Stimulated activated CD4-positive, alpha-beta T cell treated with anti-CD3 and anti-CD28 coated beads, TNF-alpha, amount 100 ng/mL, for 24 hours (primary cell): ENCODE results near the gene CREM.

ENCODE experiments used
- DNase-seq, 3 experiments: peaks; one replicate each; pipeline ENCODE4 v3.0.0-alpha.2; 2020; ENCODE audit warnings: low read depth in 3 of 3

The CREM gene

DNA sequence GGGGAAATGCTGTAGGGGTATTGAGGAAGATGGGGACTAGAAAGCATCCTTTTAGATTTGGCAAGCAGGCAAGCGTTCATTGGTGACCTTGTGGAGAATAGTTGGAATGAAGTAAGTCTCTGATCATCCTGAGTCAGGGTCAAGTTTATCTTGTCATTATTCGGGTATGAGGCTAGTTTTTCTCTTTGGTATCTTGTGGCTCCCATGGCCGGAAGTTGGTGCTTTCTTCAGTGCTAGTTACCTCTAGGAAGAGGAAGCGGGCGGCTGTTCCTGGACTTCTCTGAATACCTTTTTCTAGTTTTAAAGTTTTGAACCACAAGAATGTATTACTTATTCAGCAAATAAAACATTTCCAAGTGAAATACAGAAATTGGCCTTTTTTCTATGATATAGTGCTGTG, 9.2 kb downstream of the CREM start:
- DNase-seq = no peak

DNA sequence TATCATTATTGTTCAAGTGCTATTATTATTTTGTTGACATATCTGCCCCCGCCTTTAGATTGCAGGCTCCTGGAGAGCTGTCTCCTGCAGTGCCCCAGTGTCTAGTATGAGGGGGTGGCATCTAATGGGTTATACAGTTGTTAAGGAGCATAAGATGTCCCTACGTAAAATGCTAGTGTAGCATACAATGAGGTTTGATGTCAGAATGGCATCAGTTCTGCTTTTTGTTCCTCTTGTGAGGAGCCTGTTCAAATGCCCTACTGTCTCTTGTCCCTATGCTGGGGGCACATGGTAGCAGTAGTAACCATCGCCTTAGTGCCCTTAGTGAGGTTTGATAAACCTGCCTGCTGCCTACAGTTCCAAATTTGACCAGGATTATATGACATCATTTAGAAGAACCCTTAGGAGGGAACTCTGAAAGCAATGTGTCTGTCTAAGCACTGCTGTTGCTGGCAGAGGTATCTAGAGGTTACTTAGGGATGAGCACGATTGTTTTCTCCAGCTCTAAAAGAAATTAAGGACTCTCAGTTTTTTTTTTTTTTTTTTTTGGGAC, 9.7 kb downstream of the CREM start:
- no peak for DNase-seq

DNA sequence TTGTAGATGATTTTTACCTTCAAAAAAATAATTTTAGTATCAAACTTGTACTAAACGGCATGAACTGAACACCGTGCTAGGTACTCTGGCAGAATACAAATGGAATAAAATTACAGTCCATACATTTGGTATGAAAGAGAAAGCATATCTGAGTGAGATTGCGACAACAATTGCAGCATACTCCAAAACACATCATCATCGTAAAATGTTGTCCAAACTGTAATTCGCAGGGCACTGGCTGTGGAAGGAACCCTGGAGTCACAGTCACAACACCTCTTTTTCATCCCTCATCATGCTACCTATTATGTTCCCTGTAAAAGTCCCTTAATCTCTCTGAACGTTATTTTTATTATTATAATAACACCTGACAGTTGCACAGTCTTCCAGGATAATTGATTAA, 13.5 kb downstream of the CREM start:
- DNase-seq = no peak

DNA sequence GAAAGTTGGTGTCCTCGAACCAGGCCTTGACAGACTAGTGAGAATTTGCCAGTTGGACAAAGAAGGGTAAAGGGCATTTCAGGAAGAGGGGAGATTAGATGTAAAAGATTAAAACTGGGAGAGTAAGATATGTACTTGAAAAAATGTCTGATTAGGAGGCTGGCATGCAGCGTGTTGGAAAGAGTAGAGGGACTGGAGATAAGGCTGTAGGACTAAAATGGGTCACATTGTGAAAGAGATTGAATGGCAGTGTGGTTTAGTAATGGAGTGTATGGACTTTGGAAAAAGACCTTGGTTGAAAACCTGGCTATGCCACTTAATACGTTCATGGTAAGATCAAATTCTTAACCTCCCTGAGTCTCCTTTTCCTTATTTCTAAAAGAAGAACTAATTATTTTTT, 14.1 kb downstream of the CREM start:
- DNase-seq = no peak

DNA sequence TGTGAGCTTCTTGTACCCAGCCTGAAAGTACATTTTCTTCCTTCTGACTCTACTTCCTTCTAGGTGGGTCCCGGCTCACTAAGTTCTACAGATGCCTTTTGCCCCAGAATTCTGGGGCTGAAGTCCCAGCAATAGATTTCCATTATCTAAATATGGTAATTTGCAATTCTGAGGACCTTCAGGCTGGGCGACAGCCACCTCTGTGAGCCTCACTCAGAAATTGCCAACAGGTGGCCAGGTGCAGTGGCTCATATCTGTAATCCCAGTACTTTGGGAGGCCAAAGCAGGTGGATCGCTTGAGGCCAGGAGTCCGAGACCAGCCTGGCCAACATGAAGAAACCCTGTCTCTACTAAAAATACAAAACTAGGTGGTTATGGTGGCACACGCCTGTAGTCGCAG, 23.7 kb downstream of the CREM start:
- DNase-seq = no peak

DNA sequence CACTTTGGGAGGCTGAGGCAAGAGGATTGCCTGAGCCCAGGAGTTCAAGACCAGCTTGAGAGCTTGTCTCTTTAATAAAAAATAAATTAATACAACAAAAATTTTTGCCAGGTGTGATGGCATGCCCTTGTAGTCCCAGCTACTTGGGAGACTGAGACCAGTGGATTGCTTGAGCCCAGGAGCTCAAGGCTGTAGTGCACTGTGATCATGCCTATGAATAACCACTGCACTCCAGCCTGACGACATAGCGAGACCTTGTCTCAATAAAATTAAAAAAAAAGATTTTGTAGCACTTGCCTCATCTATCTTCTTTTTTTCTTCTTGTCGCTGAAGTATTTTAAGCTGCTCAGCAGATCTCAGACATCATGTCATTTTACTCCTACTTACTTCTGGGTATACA, 26.3 kb downstream of the CREM start:
- no peak for DNase-seq

DNA sequence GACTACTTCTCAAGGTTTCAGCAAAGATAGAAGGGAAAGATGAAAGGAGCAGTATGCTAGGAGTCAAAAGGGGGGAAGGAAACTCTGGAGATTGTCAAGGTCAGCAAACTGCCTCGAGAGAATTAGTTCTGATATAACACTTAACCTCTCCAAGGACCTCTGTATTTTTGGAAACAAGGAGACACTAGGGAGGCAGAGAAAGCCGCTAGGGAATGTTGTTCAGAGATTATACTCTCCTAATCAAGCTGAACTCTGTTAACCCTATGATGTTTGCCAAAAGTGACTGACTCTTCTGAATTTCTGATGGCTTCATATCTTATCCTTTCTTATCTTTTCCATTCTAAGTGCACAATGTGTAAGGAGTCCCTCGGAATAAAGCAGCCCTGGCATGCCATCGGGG, 27.1 kb downstream of the CREM start:
- no peak for DNase-seq

DNA sequence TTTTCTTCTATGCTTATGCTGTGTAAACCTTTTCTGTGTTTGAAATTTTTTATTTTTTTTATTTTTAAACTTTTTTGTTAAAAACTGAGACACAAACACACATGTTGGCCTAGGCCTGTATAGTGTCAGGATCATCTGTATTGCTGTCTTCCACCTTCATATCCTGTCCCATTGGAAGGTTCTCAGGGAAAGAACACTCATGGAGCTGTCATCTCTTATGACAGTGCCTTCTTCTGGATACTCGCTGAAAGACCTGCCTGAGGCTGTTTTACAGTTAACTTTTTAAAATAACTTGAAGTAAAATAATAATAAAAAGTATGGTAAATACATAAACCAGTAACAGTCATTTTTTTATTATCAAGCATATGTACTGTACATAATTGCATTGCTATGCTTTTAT, 34.1 kb downstream of the CREM start:
- no peak for DNase-seq

DNA sequence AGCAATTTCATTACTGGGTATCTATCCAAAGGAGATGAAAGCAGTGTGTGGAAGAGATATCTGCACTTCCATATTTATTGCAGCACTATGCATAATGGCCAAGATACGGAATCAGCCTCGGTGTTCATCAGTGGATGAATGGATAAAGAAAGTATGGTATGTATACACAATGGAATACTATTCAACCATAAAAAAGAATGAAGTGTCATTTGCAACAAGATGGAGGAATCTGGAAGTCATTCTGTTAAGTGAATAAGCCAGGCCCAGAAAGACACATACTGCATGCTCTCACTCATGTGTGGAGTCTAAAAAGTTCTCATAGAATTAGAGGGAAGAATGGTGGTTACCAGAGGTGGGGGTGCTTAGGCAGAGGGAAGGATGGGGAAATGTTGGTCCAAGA, 35.3 kb downstream of the CREM start:
- no peak for DNase-seq

DNA sequence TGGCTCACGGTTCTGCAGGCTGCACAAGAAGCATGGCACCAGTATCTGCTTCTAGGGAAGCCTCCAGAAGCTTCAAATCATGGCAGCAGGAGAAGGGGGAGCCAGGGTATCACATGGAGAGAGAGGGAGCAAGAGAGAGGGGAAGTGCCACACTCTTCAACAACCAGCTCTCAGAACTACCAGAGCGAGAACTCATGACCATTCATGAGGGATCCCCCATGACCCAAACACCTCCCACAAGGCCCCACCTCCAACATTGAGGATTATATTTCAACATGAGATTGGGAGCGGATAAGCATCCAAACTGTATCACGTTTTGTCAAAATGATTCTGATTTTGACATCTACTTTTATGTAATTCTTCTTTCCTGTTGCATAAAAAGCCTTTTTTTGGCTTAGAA, 38.5 kb downstream of the CREM start:
- DNase-seq = no peak

DNA sequence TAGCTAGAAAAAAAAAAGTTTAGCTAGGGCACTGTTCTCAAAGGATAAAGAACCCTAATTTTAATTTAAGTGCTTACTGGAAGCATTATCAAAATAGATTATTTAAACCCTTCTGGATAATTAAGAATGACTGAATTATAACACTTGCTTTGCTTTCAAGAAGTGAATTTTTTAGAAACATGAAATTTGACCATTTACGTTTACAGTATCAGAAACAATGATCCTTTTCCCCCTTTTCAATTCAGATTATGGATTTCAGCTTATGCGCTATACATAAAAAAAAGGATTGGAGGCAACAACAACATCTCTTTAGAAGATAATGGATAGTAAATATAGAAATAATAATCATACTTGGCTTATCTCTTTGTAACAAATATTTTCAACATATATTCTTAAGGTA, 39.2 kb downstream of the CREM start:
- DNase-seq = no peak

DNA sequence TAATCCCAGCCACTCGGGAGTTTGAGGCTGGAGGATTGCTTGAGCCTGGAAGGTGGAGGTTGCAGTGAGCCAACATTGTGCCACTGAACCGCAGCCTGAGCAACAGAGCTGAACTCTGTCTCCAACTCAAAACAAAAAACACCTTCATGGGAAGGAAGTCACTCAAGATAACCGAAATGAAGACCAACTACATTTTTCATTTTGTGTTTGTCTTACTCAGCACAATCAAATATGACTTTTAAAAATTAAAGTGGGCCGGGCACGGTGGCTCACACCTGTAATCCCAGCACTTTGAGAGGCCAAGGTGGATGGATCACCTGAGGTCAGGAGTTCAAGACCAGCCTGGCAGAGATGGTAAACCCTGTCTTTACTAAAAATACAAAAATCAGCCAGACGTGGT, 40.0 kb downstream of the CREM start:
- DNase-seq = no peak

DNA sequence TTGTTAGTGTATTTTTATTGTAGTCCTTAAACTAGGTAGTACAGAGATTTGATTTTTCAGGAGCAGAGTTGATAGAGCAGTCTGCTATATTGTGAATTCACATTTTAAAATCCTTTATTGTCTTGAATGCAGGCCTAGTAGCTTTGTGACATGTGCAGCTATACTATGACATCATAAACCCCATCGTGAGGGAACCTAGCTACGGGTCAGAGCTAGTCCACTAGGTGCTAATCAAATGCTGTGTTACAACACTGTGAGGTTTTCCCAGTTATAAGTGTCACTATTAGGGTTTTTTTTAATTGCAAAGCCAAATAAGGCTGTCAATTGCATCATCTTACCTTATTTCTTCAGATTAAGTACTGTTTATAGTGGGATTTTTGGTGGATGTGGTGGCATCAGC, 40.7 kb downstream of the CREM start:
- DNase-seq = no peak

DNA sequence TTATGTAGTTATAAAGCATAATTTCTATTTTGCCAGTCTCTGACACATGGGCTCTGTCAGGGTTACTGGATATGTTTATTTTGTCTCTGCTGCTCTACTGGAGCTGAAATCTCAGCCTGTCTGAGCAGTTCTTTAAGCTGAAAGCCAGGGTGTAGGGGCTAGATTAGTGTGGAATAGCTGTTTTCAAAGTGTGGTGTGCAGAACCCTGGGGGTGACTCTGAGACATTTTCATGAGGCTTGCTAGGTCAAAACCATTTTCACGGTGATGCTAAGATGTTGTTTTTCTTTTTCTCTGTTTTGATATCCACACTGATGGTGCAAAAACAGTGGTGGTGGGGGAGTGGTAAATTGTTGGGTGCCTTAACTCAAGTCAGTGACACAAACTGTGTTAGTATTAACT, 45.5 kb downstream of the CREM start:
- DNase-seq = no peak

DNA sequence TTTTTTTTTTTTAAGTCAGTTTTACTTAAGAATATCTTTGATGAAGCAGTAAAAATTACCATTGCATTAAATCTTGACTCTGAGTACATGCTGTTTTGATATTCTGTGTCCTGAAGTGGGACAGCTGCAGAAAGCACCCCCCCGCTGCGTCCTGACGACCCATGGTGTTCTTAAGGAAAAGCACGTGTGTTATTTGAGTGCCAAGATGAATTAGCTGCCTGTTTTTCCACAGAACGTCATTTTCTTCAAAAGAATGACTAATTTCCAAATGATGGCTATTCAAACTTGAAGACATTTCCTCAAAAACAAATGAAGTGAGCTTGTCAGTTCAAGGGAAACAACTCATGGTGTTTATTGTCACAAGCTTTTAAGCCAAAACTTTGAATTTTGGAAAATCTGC, 45.9 kb downstream of the CREM start:
- DNase-seq = no peak

DNA sequence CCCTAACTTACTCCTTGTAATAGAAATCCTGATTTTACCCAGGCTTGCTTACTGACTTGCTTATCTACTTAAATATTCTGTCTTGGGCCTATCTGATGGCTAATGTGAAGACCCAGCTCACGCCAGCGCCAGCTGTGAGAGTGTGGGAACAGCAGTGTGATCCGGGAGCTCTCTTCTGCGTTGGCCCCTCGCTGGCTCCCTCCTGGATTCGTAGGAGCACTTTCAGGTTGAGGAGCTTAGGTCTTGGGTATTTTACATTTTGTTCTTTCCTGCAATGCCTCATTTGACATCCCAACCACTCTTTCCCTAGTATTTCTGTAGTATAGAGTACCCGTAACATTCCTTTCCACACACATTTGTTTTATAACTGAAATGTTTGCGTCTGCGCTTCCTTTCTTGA, 51.7 kb downstream of the CREM start:
- no peak for DNase-seq

DNA sequence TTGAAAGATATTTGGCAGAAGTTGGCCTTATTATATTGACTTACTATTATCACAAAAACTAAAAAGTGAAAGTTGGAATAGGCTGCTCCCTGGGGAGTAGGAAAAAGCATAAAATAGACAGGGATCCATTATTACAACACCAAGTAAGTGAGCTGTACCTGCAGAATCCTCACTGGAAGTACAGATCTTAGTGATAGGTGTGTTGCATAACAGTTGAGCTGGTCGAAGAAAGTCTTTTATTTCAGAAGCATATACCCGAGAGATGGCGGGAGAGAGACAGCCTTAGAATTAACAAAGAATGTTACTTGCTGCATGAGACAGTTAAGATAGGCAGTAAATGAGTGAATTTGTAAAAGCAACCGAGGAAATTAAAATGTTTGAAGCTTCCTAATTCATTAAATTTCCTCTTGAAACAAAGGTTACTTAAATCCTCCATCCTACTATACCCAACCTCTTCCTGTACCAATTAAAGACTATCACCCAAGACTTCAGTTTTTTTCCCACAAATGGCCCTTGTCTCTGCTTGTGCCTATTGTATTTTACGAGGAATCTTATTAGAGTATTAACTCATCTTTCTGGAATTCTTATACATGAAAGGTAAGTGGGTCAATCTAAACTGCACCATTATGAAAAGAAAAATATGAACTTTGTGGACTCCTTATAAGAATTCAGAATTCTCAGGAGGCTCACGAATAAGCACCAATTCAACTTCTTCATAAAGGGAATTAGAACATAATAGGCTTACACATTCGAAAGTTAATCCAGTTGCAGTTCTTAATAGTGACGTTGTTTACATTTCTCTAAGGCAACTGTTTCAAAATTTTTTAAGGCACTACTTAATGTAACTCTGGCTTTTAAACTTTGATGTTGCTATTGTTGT, 56.2 kb downstream of the CREM start:
- DNase-seq = no peak

DNA sequence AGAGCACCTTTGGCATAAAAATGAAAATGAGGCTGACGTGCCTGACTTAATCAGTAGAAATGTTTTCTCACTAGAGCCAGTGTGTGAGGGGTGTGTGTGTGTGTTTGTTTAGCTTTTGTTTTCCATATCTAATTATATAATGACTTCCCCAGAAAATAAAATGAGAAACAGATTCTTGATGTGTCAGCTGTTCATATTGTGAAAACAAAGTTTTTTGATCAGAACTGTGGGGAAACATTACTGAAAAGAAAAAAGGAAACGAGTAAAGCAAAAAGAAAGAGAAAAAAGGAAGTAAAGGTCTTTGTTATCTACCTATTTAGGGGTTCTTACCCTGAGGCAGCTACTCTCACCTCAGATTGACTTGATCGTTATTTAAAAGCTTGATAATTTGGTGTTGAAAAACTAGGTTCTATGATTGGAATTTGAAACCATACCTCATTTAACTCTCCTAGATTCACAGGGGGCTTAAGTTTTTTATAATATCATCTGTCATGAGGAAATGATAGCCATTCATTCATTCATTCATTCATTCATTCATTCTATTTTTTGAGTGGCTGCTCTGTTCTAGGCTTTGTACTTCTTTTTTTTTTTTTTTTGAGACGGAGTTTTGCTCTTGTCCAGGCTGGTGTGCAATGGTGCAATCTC, 58.0 kb downstream of the CREM start:
- DNase-seq = no peak

DNA sequence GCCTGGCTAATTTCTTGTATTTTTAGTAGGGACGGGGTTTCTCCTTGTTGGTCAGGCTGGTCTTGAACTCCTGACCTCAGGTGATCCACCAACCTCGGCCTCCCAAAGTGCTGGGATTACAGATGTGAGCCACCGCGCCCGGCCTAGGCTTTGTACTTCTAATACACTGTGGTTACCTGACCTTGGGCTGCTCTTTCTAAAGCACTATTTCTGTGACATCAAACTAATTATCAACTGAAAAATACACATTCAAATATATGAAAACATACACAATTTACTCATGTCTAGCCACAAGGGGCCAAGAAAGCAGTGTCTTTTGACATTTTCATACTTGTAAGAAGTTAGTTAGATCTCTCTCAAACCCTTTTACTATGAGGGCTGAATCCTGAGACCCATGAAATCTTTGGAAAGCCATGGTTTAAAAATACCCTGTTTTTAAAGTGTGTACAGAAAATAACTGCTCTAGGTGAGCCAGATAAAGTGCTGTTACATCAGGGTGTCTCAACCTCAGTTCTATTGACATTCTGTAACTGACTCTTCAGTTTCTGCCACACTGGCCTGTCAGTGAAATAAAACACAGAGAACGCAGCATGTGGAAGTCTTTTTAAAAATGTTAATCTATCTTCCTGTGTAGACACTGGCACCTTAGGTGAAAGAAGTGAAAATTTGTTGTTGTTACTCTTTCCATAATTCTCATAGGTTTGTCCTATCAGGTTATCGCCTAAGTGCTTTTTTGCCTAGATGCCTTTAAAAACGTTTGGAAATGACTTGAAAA, 58.8 kb downstream of the CREM start:
- DNase-seq = no peak

DNA sequence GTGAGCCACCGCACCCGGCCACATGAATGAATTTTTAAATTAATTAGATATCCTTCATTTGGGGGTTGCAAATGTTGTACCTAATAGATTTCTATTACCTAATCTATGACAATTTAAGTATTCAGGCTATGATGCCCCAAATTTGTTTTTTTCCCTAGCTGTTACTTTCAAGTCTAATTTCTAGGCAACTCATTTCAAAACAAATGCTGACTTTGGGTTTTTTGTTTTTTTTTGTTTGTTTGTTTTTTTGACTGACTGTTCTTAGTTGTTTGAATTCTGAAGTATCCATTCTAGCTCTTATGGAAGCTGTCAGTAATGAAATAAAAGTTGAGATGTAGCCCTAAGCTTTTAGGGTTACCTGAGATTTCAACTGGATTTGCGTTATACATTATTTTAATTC, 62.3 kb downstream of the CREM start:
- no peak for DNase-seq

DNA sequence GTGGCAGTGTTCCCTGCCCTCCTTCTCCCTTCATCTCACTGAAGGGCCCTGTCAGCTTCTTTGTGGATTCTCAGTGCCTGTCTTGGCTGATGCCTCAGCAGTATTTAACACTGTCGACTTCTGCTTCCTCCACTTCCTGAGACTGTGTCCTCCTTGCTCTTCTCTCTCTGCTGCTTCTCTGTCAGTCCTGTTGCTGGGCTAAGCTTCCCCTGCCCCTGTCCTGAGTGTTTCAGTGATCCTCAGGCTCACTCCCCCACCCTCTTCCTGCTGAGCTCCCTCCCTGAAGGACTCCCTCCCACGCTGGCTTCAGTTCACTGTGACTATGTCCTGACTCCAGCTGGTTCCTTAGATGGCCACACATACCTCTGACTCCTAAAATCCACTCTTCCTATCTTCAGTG, 64.9 kb downstream of the CREM start:
- DNase-seq = no peak

DNA sequence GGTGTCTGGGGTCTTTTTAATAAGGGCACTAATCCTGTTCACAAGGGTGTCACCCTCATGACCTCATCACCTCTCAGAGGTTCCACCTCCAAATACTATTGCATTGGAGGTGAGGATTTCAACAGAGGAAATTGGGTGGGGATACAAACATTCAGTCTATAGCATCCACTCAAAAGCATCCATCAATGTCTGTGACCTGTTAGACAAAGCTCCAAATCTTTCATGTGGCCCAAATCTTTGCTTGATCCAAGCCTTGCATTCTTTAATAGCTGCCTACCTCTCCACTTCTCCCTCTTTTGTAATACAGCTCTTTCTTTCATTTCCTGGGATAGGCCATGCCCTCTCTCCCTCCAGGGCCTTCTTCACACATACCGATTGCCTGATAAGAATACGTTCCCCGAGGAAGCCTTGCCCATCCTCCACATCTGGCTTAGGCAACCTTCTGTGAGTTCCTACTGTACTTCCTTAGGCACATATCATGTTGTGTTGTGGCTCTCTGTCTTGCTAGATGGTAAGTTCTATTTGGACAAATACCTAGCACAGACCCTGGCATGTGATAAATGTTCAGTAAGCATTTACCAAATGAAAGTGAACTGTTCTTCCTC, 66.1 kb downstream of the CREM start:
- no peak for DNase-seq
